DND-41 (cell line): ENCODE results near the gene CD79A.

ENCODE experiments used
- ATAC-seq: fragments of 200-7000 bp; cut with Tn5 transposase; 3 replicates; pipeline ENCODE4 v1.9.1; 2021; ENCODE audit warnings: low read depth; ENCODE audit not compliant: insufficient read depth
- DNase-seq: peaks from one replicate; pipeline ENCODE4 v3.0.0-alpha.2; 2020
- H2AFZ ChIP-seq: 2 replicates; pipeline ENCODE4 v1.6.0; 2012; ENCODE audit warnings: low read depth, low read length
- H3K27ac ChIP-seq: 2 replicates; pipeline ENCODE4 v1.5.1; 2012; ENCODE audit warnings: low read length, inconsistent platforms
- H3K27me3 ChIP-seq: fragments of 200-600 bp; sonication (generic); 2 replicates; pipeline ENCODE4 v1.6.0; 2012; ENCODE audit warnings: low read length, mild to moderate bottlenecking, inconsistent platforms; ENCODE audit not compliant: insufficient read depth, poor library complexity
- H3K36me3 ChIP-seq: 2 replicates; pipeline ENCODE4 v1.5.1; 2012; ENCODE audit warnings: low read length, inconsistent platforms; ENCODE audit not compliant: insufficient read depth
- H3K4me1 ChIP-seq: 2 replicates; pipeline ENCODE4 v1.5.1; 2012; ENCODE audit warnings: mild to moderate bottlenecking, low read length; ENCODE audit not compliant: insufficient read depth
- H3K4me2 ChIP-seq: 2 replicates; pipeline ENCODE4 v1.6.0; 2012; ENCODE audit warnings: mild to moderate bottlenecking, moderate library complexity, low read length, inconsistent platforms; ENCODE audit not compliant: insufficient read depth
- H3K4me3 ChIP-seq, 2 experiments: fragments of 200-600 bp in 1 of 2; shearing (Covaris generic) in 1 of 2; 2 replicates each; pipeline ENCODE4 v1.5.1; 2012 to 2016; ENCODE audit warnings: inconsistent platforms in 2 of 2, low read length in 2 of 2, mild to moderate bottlenecking in 2 of 2, low read depth in 1 of 2, moderate library complexity in 1 of 2
- H3K79me2 ChIP-seq: 2 replicates; pipeline ENCODE4 v1.6.0; 2012; ENCODE audit warnings: low read length, inconsistent platforms; ENCODE audit not compliant: insufficient read depth
- H3K9ac ChIP-seq: 2 replicates; pipeline ENCODE4 v1.6.0; 2012; ENCODE audit warnings: low read depth, mild to moderate bottlenecking, inconsistent platforms, low read length, moderate library complexity
- H3K9me3 ChIP-seq: 2 replicates; pipeline ENCODE4 v1.5.1; 2012; ENCODE audit warnings: low read length, moderate library complexity, mild to moderate bottlenecking, inconsistent platforms; ENCODE audit not compliant: insufficient read depth, severe bottlenecking
- H4K20me1 ChIP-seq: 2 replicates; pipeline ENCODE4 v1.6.0; 2012; ENCODE audit warnings: low read length; ENCODE audit not compliant: insufficient read depth
- CTCF ChIP-seq: IDR thresholded peaks from 2 replicates; pipeline ENCODE4 v1.5.1; 2012; ENCODE audit warnings: borderline replicate concordance, low read length, moderate library complexity, mild to moderate bottlenecking; ENCODE audit not compliant: poor library complexity, severe bottlenecking; ENCODE audit errors: extremely low read depth
- EZH2 ChIP-seq: IDR thresholded peaks from 3 replicates; pipeline ENCODE4 v1.6.1; 2012; ENCODE audit warnings: borderline replicate concordance, low read depth, mild to moderate bottlenecking, moderate library complexity, low read length, inconsistent platforms; ENCODE audit not compliant: severe bottlenecking

CD79A gene

DNA sequence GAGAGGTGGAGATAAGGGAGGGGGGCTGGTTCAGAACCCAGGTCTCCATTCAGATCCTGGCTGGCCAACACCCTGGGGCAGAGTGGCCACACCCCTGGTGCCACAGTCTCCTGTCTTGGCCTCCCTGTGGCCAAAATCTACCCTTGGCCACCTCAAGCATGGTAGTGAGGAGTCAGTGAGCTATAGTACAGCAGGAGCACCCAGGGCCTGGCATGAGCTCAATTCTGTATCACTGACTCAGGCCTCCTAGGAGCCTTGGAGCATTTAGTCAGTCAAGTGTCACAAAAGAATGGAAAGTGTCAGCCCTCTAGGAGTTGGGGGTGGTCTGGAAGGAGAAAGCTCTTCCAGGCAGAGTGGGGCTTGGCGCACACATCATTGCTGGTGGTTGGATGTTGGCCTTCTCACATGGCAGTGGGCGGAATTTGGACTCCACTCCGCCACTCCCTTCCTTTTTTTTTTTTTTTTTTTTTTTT is 6.6 kb upstream of the CD79A start:
- DNase-seq (peak; percentile 26), ATAC-seq (no peak)
- peaks cover 48% of the 10 kb centered on the region for H3K79me2 ChIP-seq
- H2AFZ ChIP-seq: no peak overlapping the region
- no peak for TF ChIP-seq CTCF
- no peak for TF ChIP-seq EZH2
- H3K36me3 ChIP-seq: peaks cover 73% of the 10 kb centered on the region
- H3K4me2 ChIP-seq: peak overlapping the region; percentile 37; the same call in 1 of the 2 replicates
- H3K9ac ChIP-seq: peak overlapping the region; percentile 47
- H3K27ac ChIP-seq: peak overlapping the region; percentile 79
- H4K20me1 ChIP-seq: peaks cover 58% of the 10 kb centered on the region
- no peak overlapping the region for H3K4me3 ChIP-seq
- no peaks in the 10 kb centered on the region for H3K9me3 ChIP-seq
- peaks cover 96% of the 10 kb centered on the region for H3K4me1 ChIP-seq
- no peaks in the 10 kb centered on the region for H3K27me3 ChIP-seq

DNA sequence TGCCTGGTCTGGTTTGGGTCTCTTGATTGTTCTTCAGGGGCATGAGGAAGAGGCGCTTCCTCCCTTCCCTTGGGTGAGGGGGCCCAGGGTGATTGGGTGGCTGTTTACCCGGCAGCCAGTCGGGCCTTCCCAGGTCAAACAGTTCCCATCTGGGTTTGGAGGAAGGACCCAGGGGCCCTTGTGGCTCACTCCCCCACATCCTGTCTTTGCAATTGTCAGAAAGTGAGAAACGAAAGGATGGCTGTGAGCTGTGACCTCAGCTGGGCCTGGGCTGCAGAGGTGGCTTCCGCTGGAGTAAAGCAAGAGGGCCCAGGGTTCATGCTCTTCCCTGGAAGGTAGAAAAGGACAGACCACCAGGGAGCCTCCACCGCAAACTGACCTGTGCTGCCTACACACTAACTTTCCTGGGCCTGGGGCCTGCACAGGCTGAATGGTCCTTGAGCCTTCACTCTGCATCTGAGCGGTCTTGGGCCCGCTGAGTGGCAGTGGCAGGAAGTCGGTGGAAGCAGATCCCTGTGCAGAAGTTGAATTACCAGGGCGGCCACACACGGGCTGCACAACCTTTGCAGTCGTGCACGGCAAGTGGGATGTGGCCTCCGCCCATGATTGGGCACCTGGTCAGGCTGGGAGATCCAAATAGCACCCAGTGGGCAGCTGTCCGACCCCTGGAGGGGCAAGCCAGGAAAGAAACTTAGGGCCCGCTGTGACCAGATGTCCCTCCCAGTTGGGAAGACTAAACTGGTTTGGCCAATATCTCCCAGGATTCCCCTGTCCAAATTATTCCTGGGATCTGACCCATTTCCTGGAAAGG is 5.3 kb upstream of the CD79A start:
- H3K27me3 ChIP-seq: no peaks in the 10 kb centered on the region
- peaks cover 49% of the 10 kb centered on the region for H4K20me1 ChIP-seq
- H3K4me3 ChIP-seq: peak overlapping the region in 1 of 2 experiments; percentile 9; a peak in 1 of 4 replicates
- ATAC-seq (peak; percentile 82), DNase-seq (peak; percentile 94)
- H2AFZ ChIP-seq: no peak overlapping the region
- peaks cover 64% of the 10 kb centered on the region for H3K36me3 ChIP-seq
- peak overlapping the region; percentile 39 for H3K4me2 ChIP-seq
- peak overlapping the region; percentile 98 for H3K27ac ChIP-seq
- TF ChIP-seq CTCF (no peak), EZH2 (no peak)
- H3K79me2 ChIP-seq: peaks cover 37% of the 10 kb centered on the region
- no peaks in the 10 kb centered on the region for H3K9me3 ChIP-seq
- H3K4me1 ChIP-seq: peaks cover 99% of the 10 kb centered on the region
- peak overlapping the region; percentile 48 for H3K9ac ChIP-seq

- Histone ChIP-seq H3K9me3 (no peaks in the 10 kb centered on the region), H2AFZ (no peak overlapping the region), H4K20me1 (peaks cover 43% of the 10 kb centered on the region), H3K79me2 (peaks cover 34% of the 10 kb centered on the region), H3K9ac (peak overlapping the region; percentile 48), H3K4me3 (no peak overlapping the region; a peak in 1 of 4 replicates), H3K4me2 (0 out of 2 replicates have a peak overlapping the region, but pooled peaks have one; percentile 39), H3K27ac (peak overlapping the region; percentile 98), H3K27me3 (no peaks in the 10 kb centered on the region), H3K36me3 (peaks cover 58% of the 10 kb centered on the region), H3K4me1 (peaks cover 99% of the 10 kb centered on the region)
- ATAC-seq: no peak
- DNase-seq: no peak
- TF ChIP-seq EZH2 (no peak), CTCF (no peak)
Measured at GRCh38 chr19:41872384-41872774, 4.7 kb upstream of the CD79A start.
